Karpas-422 (cell line): ENCODE measurements around the gene OMP. TPM values are rescaled to one million over a fixed set of nuclear protein-coding genes. Genes with fewer than 3 reads are reported as not detected.
"Not testable (repeated sequence)": the region's sequence is repeated elsewhere in the genome, so short reads cannot be mapped to it uniquely, and the experiment has no call there.

ENCODE experiments used
- DNase-seq: peaks from one replicate; pipeline ENCODE4 v3.0.0-alpha.2; 2015
- H2AFZ ChIP-seq: fragments of 200-600 bp; sonication (generic); 2 replicates; pipeline ENCODE4 v1.6.1; 2014; ENCODE audit warnings: antibody characterized with exemption, low read length, mixed read lengths
- H3K27ac ChIP-seq: fragments of 200-600 bp; sonication (generic); 2 replicates; pipeline ENCODE4 v1.5.1; 2014; ENCODE audit warnings: mild to moderate bottlenecking, low read length, moderate library complexity
- H3K27me3 ChIP-seq: fragments of 200-600 bp; sonication (generic); 2 replicates; pipeline ENCODE4 v1.6.1; 2014; ENCODE audit warnings: low read length, mixed read lengths
- H3K36me3 ChIP-seq: fragments of 200-600 bp; sonication (generic); 2 replicates; pipeline ENCODE4 v1.6.1; 2014; ENCODE audit warnings: low read length, mixed read lengths; ENCODE audit not compliant: insufficient read depth
- H3K4me1 ChIP-seq: fragments of 200-600 bp; sonication (generic); 2 replicates; pipeline ENCODE4 v1.6.1; 2014; ENCODE audit warnings: mild to moderate bottlenecking, low read length, mixed read lengths
- H3K4me2 ChIP-seq: fragments of 200-600 bp; sonication (generic); 2 replicates; pipeline ENCODE4 v1.6.1; 2014; ENCODE audit warnings: low read length, low read depth, mild to moderate bottlenecking; ENCODE audit not compliant: poor library complexity, severe bottlenecking
- H3K4me3 ChIP-seq: fragments of 200-600 bp; sonication (generic); 2 replicates; pipeline ENCODE4 v1.5.1; 2014; ENCODE audit warnings: mild to moderate bottlenecking, antibody characterized with exemption, low read length, mixed read lengths
- H3K79me2 ChIP-seq: fragments of 200-600 bp; sonication (generic); 2 replicates; pipeline ENCODE4 v1.6.1; 2014; ENCODE audit warnings: mild to moderate bottlenecking, low read length, mixed read lengths
- H3K9ac ChIP-seq: fragments of 200-600 bp; sonication (generic); 2 replicates; pipeline ENCODE4 v1.6.0; 2014; ENCODE audit warnings: low read length
- H3K9me2 ChIP-seq: fragments of 200-600 bp; sonication (generic), shearing (Covaris generic); replicated peaks from 2 replicates; pipeline ENCODE4 v1.6.0; 2014; ENCODE audit warnings: mild to moderate bottlenecking, low read length, moderate library complexity; ENCODE audit not compliant: insufficient read depth
- H3K9me3 ChIP-seq: fragments of 300-700, 200-600 bp; sonication (generic); 2 replicates; pipeline ENCODE4 v1.6.1; 2014; ENCODE audit warnings: low read length, mixed read lengths
- H4K20me1 ChIP-seq: fragments of 200-600 bp; sonication (generic); 2 replicates; pipeline ENCODE4 v1.6.1; 2014; ENCODE audit warnings: mild to moderate bottlenecking, antibody characterized with exemption, low read length, low read depth; ENCODE audit not compliant: insufficient read depth
- total RNA-seq: library from RNA; depleted of rRNA; stranded (reverse); fragments of >200 nt; shearing (Covaris generic); gene quantifications from 2 replicates; pipeline ENCODE4 v1.2.3, GENCODE V29; 2014; ENCODE audit warnings: low replicate concordance

The OMP gene
- total RNA-seq, 1 experiment from 2014 or later: not detected

GRCh38 chr11:77058900-77059299, 43.7 kb upstream of the OMP start:
- Histone ChIP-seq H4K20me1 (no peaks in the 10 kb centered on the region), H3K27ac (no peak overlapping the region), H3K9me3 (peaks cover 4% of the 10 kb centered on the region; the same call in 1 of the 2 replicates), H3K4me1 (no peaks in the 10 kb centered on the region), H3K27me3 (no peaks in the 10 kb centered on the region), H3K9me2 (no peaks in the 10 kb centered on the region), H3K36me3 (no peaks in the 10 kb centered on the region), H3K4me2 (no peak overlapping the region), H3K4me3 (no peak overlapping the region), H3K9ac (no peak overlapping the region), H2AFZ (no peak overlapping the region), H3K79me2 (no peaks in the 10 kb centered on the region)
- no peak for DNase-seq

- H3K4me2 ChIP-seq: no peak overlapping the region
- H3K27ac ChIP-seq: no peak overlapping the region
- no peak overlapping the region for H3K9ac ChIP-seq
- no peaks in the 10 kb centered on the region for H4K20me1 ChIP-seq
- no peaks in the 10 kb centered on the region for H3K79me2 ChIP-seq
- no peaks in the 10 kb centered on the region for H3K4me1 ChIP-seq
- peaks cover 4% of the 10 kb centered on the region; the same call in 1 of the 2 replicates for H3K9me3 ChIP-seq
- no peak for DNase-seq
- H3K27me3 ChIP-seq: no peaks in the 10 kb centered on the region
- no peak overlapping the region for H3K4me3 ChIP-seq
- H2AFZ ChIP-seq: no peak overlapping the region
- no peaks in the 10 kb centered on the region for H3K9me2 ChIP-seq
- no peaks in the 10 kb centered on the region for H3K36me3 ChIP-seq
Observed at GRCh38 chr11:77059806-77060205, 42.8 kb upstream of the OMP start.

GRCh38 chr11:77060234-77060633, 42.4 kb upstream of the OMP start:
- H4K20me1 ChIP-seq: no peaks in the 10 kb centered on the region
- no peaks in the 10 kb centered on the region for H3K79me2 ChIP-seq
- no peak overlapping the region for H3K4me2 ChIP-seq
- no peak for DNase-seq
- H3K9ac ChIP-seq: no peak overlapping the region
- no peaks in the 10 kb centered on the region for H3K27me3 ChIP-seq
- no peaks in the 10 kb centered on the region for H3K36me3 ChIP-seq
- H3K9me2 ChIP-seq: no peaks in the 10 kb centered on the region
- no peak overlapping the region for H3K27ac ChIP-seq
- peaks cover 4% of the 10 kb centered on the region; the same call in 1 of the 2 replicates for H3K9me3 ChIP-seq
- no peak overlapping the region for H2AFZ ChIP-seq
- H3K4me1 ChIP-seq: no peaks in the 10 kb centered on the region
- H3K4me3 ChIP-seq: no peak overlapping the region

- not testable (repeated sequence) for H3K9ac ChIP-seq, H3K79me2 ChIP-seq, H2AFZ ChIP-seq, H3K27ac ChIP-seq, H3K9me3 ChIP-seq, H3K36me3 ChIP-seq, H3K27me3 ChIP-seq, H3K4me2 ChIP-seq, H3K4me3 ChIP-seq, DNase-seq, H3K4me1 ChIP-seq, H4K20me1 ChIP-seq, H3K9me2 ChIP-seq
Observed at GRCh38 chr11:77061258-77061657, 41.4 kb upstream of the OMP start.

- Histone ChIP-seq H3K36me3 (no peaks in the 10 kb centered on the region), H3K27ac (no peak overlapping the region), H3K4me2 (no peak overlapping the region), H3K4me1 (peaks cover 14% of the 10 kb centered on the region), H2AFZ (no peak overlapping the region), H3K4me3 (no peak overlapping the region), H3K9me3 (no peaks in the 10 kb centered on the region), H3K27me3 (no peaks in the 10 kb centered on the region), H3K79me2 (no peaks in the 10 kb centered on the region), H4K20me1 (no peaks in the 10 kb centered on the region), H3K9ac (no peak overlapping the region), H3K9me2 (no peaks in the 10 kb centered on the region)
- DNase-seq: no peak
Observed at GRCh38 chr11:77062924-77063323, 39.7 kb upstream of the OMP start.

GRCh38 chr11:77063407-77063806, 39.2 kb upstream of the OMP start:
- Histone ChIP-seq H3K36me3 (no peaks in the 10 kb centered on the region), H3K9ac (no peak overlapping the region), H3K4me1 (peaks cover 14% of the 10 kb centered on the region), H3K9me3 (no peaks in the 10 kb centered on the region), H3K27ac (no peak overlapping the region), H2AFZ (no peak overlapping the region), H3K79me2 (no peaks in the 10 kb centered on the region), H3K9me2 (no peaks in the 10 kb centered on the region), H3K4me2 (no peak overlapping the region), H4K20me1 (no peaks in the 10 kb centered on the region), H3K4me3 (no peak overlapping the region), H3K27me3 (no peaks in the 10 kb centered on the region)
- DNase-seq: no peak

GRCh38 chr11:77063861-77064260, 38.8 kb upstream of the OMP start:
- no peaks in the 10 kb centered on the region for H3K9me2 ChIP-seq
- H3K9me3 ChIP-seq: no peaks in the 10 kb centered on the region
- H3K36me3 ChIP-seq: no peaks in the 10 kb centered on the region
- no peaks in the 10 kb centered on the region for H3K79me2 ChIP-seq
- H3K27ac ChIP-seq: no peak overlapping the region
- H3K9ac ChIP-seq: no peak overlapping the region
- no peak overlapping the region for H3K4me3 ChIP-seq
- DNase-seq: no peak
- peaks cover 14% of the 10 kb centered on the region for H3K4me1 ChIP-seq
- H3K27me3 ChIP-seq: no peaks in the 10 kb centered on the region
- H4K20me1 ChIP-seq: no peaks in the 10 kb centered on the region; the same call in 1 of the 2 replicates
- no peak overlapping the region for H3K4me2 ChIP-seq
- no peak overlapping the region for H2AFZ ChIP-seq

GRCh38 chr11:77064648-77065217, 37.9 kb upstream of the OMP start:
- H3K4me2 ChIP-seq: no peak overlapping the region

More at GRCh38 chr11:77064648-77065217, 37.9 kb upstream of the OMP start:
- Histone ChIP-seq H3K27me3 (no peaks in the 10 kb centered on the region), H3K9me3 (no peaks in the 10 kb centered on the region), H3K9me2 (no peaks in the 10 kb centered on the region), H3K79me2 (no peaks in the 10 kb centered on the region), H3K36me3 (no peaks in the 10 kb centered on the region), H2AFZ (no peak overlapping the region), H3K9ac (no peak overlapping the region), H3K4me3 (no peak overlapping the region), H3K4me1 (peaks cover 14% of the 10 kb centered on the region), H4K20me1 (no peaks in the 10 kb centered on the region; the same call in 1 of the 2 replicates), H3K27ac (no peak overlapping the region)
- no peak for DNase-seq
